ENCODE measurements around the gene ARHGEF38. TPM values are rescaled to one million over a fixed set of nuclear protein-coding genes. Genes with fewer than 3 reads are reported as not detected.
"Not testable (repeated sequence)": the region's sequence is repeated elsewhere in the genome, so short reads cannot be mapped to it uniquely, and the experiment has no call there.

ARHGEF38 gene
- total RNA-seq, 1 donor from 2014 or later, result 15.5 TPM

DNA sequence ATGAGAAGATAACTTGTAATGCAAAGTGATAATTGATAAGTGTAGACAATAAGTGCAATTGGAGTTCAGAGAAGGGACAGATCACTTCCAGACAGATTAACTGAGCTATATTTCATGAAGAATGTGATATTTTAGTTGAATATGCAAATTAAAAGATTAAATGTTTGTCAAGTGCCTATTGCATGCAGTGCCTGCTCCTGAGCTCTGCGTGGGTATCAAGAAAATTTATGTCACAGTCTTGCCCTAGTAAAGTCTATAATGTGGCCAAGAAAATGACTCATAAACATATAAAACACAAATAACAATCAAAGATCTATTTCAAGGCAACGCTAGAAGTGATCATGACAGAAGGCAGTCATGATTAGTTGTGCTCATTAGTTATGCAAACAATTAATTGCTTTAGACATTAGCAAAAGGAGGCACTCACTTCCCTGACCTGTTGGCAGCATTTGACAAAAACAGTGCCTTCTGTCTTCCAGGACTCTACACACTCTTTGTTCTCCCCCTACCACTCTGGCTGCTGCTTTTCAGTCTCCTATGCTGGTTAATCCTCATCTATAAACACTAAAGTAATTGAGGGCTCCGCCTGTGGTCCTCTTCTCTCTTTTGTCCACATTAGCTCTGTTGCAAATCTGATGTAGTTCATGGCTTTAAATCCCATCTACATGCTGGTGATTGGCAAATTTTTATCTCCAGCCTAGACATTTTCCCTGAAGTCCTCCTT lies 47.7 kb downstream of the ARHGEF38 start:
- intact Hi-C loops (cut with DNase I), result no loop called here
- Histone ChIP-seq H3K4me3 (no peak overlapping the region), H3K36me3 (no peaks in the 10 kb centered on the region), H3K27me3 (no peaks in the 10 kb centered on the region), H3K4me1 (no peaks in the 10 kb centered on the region), H3K27ac (no peak overlapping the region), H3K9me3 (no peaks in the 10 kb centered on the region)
- no peak for ATAC-seq
- no peak for DNase-seq
- no peak for TF ChIP-seq CTCF (IDR thresholded peaks at IDR 0.05)

DNA sequence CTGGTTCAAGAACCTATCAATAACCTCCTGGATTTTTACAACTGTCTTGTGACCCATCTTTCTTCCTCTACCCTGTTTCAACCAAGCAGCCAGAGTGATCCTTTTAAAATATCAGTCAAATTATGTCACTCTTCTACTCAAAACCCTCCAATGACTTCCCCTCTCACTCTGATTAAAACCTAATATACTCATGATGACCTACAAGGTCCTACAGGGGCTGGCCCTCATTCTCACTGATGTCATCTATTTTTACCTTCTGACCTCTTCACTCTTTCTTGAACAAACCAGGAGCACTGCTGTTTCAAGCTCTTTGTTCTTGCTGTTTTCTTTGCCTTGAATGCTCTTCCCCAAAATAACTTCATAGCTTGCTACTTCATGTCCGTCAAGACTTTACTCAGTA lies 48.5 kb downstream of the ARHGEF38 start:
- ATAC-seq (no peak), DNase-seq (no peak)
- no peak overlapping the region for H3K27ac ChIP-seq
- no peaks in the 10 kb centered on the region for H3K9me3 ChIP-seq
- H3K4me3 ChIP-seq, result no peak overlapping the region
- no peaks in the 10 kb centered on the region for H3K27me3 ChIP-seq
- peaks cover 4% of the 10 kb centered on the region for H3K4me1 ChIP-seq
- TF ChIP-seq CTCF (IDR thresholded peaks at IDR 0.05), result no peak
- intact Hi-C loops (cut with DNase I), result no loop called here
- H3K36me3 ChIP-seq, result no peaks in the 10 kb centered on the region

DNA sequence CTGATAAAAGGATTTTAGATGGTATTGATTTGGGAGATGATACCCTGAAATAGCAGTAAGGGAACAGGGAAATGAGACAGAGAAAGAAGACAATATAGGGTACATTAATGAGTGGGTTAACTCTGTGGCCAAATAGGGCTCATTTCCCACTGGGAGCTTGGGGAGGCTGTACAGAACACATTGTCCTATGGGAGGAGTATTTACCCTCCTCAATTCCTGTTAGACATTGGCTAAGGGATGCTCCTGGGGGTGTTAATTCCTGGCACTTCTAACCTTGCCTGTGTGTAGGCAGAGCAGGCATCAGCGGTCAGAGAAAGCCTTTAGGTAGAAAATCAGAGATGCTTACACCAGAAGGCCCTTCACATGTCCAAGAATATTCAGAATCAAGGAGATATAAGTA lies 49.0 kb downstream of the ARHGEF38 start:
- peak; percentile 38 for ATAC-seq
- H3K4me3 ChIP-seq, result no peak overlapping the region

DNA sequence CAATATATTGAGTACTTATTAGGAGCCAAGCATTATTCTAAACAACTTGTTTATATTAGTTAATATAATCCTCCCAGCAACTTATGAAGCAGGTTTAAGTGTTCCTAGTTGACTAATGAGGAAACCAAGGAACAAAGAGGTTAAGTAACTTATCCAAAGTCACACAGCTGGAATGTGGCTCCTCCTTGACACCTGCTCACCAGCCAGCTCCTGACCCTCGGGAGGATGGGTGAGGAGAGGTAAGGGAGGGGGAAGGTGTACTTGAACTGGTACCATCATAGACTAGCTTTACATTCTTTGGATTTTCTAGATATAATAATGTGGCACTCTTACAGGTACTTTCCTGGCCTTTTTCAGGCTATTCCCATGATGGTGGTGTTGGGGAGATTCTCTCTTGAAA lies 50.7 kb downstream of the ARHGEF38 start:
- no peak for TF ChIP-seq CTCF (IDR thresholded peaks at IDR 0.05)
- ATAC-seq, result peak; percentile 50
- Histone ChIP-seq H3K4me1 (peaks cover 4% of the 10 kb centered on the region), H3K27me3 (no peaks in the 10 kb centered on the region), H3K9me3 (no peaks in the 10 kb centered on the region), H3K27ac (no peak overlapping the region), H3K36me3 (no peaks in the 10 kb centered on the region), H3K4me3 (no peak overlapping the region)
- intact Hi-C loops (cut with DNase I), result no loop called here
- DNase-seq, result no peak

More for the DNA sequence above, 49.0 kb downstream of the ARHGEF38 start:
- no peak for DNase-seq
- Histone ChIP-seq H3K27ac (no peak overlapping the region), H3K36me3 (no peaks in the 10 kb centered on the region), H3K9me3 (no peaks in the 10 kb centered on the region), H3K4me1 (peaks cover 4% of the 10 kb centered on the region), H3K27me3 (no peaks in the 10 kb centered on the region)
- no peak for TF ChIP-seq CTCF (IDR thresholded peaks at IDR 0.05)
- intact Hi-C loops (cut with DNase I), result no loop called here

DNA sequence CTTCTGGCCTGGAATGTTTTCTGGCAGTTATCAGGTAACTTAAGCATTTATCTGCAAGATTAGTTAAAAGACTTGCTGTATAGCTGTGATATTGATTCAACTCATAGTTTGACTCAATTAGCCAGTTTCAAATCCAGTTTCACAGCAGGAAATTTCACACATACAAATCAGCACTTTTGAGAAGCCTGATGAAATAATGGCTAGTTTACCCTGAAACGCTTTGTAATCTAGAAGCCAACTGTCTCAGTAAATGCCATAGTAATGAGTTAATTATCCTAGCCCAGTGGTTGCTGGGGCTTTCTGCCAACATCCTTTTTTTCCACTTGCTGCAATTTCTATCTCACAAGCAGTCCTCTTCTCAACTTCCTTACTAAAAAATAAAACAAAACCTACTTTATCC lies 53.1 kb downstream of the ARHGEF38 start:
- TF ChIP-seq CTCF (IDR thresholded peaks at IDR 0.05), result no peak
- H3K4me1 ChIP-seq, result peaks cover 4% of the 10 kb centered on the region
- H3K4me3 ChIP-seq, result no peak overlapping the region
- H3K27ac ChIP-seq, result no peak overlapping the region
- no peak for ATAC-seq
- no peaks in the 10 kb centered on the region for H3K9me3 ChIP-seq
- intact Hi-C loops (cut with DNase I), result no loop called here
- DNase-seq, result no peak
- H3K27me3 ChIP-seq, result no peaks in the 10 kb centered on the region
- H3K36me3 ChIP-seq, result no peaks in the 10 kb centered on the region

- ATAC-seq (no peak), DNase-seq (no peak)
- no peaks in the 10 kb centered on the region for H3K9me3 ChIP-seq
- H3K27ac ChIP-seq, result no peak overlapping the region
- peaks cover 4% of the 10 kb centered on the region for H3K4me1 ChIP-seq
- H3K27me3 ChIP-seq, result no peaks in the 10 kb centered on the region
- TF ChIP-seq CTCF (IDR thresholded peaks at IDR 0.05), result no peak
- intact Hi-C loops (cut with DNase I), result no loop called here
- H3K36me3 ChIP-seq, result no peaks in the 10 kb centered on the region
- H3K4me3 ChIP-seq, result no peak overlapping the region
Observed at GRCh38 chr4:105607876-105608275, 55.5 kb downstream of the ARHGEF38 start.

DNA sequence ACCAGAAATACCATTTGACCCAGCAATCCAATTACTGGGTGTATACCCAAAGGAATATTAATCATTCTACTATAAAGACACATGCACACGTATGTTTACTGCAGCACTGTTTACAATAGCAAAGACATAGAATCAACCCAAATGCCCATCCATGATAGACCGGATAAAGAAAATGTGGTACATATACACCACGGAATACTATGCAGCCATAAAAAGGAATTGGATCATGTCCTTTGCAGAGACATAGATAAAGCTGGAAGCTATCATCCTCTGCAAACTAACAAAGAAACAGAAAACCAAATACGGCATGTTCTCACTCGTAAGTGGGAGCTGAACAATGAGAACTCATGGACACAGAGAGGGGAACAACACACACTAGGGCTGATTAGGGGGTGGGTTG lies 57.4 kb downstream of the ARHGEF38 start:
- H3K4me3 ChIP-seq; ATAC-seq; H3K27me3 ChIP-seq; H3K36me3 ChIP-seq; DNase-seq; H3K4me1 ChIP-seq; intact Hi-C loops (cut with DNase I); H3K27ac ChIP-seq; H3K9me3 ChIP-seq: not testable (repeated sequence)

Measured in upper lobe of right lung (tissue), 1 donor.